Measurements from ENCODE around the gene PKDREJ.
"Not testable (repeated sequence)": the region's sequence is repeated elsewhere in the genome, so short reads cannot be mapped to it uniquely, and the experiment has no call there.

Gene PKDREJ

GRCh38 chr22:46267431-46268279 is 4.5 kb upstream of the PKDREJ start, which contains the start of gene TTC38:
Gene TTC38 (plus strand): TSS chr22:46268008. CDS start chr22:46268040, 32 bp downstream.
- DNase-seq (ENCODE audit: low read depth in 1 of 2, low spot score in 1 of 2): no peak

GRCh38 chr22:46265627-46266026 is 2.5 kb upstream of the PKDREJ start:
- DNase-seq (ENCODE audit: low read depth in 1 of 2, low spot score in 1 of 2): not testable (repeated sequence)

- not testable (repeated sequence) for DNase-seq (ENCODE audit: low read depth in 1 of 2, low spot score in 1 of 2)
Observed at GRCh38 chr22:46264520-46264919, 1.4 kb upstream of the PKDREJ start.

GRCh38 chr22:46262449-46263215 is 511 bp downstream of the PKDREJ start:
- no peak for DNase-seq (ENCODE audit: low read depth in 1 of 2, low spot score in 1 of 2)

- no peak for DNase-seq (ENCODE audit: low read depth in 1 of 2, low spot score in 1 of 2)
Observed at GRCh38 chr22:46260038-46260437, 3.1 kb downstream of the PKDREJ start.

GRCh38 chr22:46259374-46259773 is 3.8 kb downstream of the PKDREJ start:
- no peak for DNase-seq (ENCODE audit: low read depth in 1 of 2, low spot score in 1 of 2)

- DNase-seq (ENCODE audit: low read depth in 1 of 2, low spot score in 1 of 2): no peak
Observed at GRCh38 chr22:46256358-46256958, 6.7 kb downstream of the PKDREJ start.

GRCh38 chr22:46251816-46252380 is 11.2 kb downstream of the PKDREJ start:
- DNase-seq (ENCODE audit: low read depth in 1 of 2, low spot score in 1 of 2): no peak

GRCh38 chr22:46251266-46251665 is 11.9 kb downstream of the PKDREJ start:
- DNase-seq (ENCODE audit: low read depth in 1 of 2, low spot score in 1 of 2): no peak

- no peak for DNase-seq (ENCODE audit: low read depth in 1 of 2, low spot score in 1 of 2)
Observed at GRCh38 chr22:46250783-46251125, 12.4 kb downstream of the PKDREJ start.

- peak; percentile 82 to 85 for DNase-seq (ENCODE audit: low read depth in 1 of 2, low spot score in 1 of 2)
Observed at GRCh38 chr22:46250035-46250782, 12.9 kb downstream of the PKDREJ start, which contains the start of gene CDPF1. Gene CDPF1 (minus strand): TSS chr22:46250293. CDS start chr22:46248284, 2,009 bp downstream.

- DNase-seq (ENCODE audit: low read depth in 1 of 2, low spot score in 1 of 2): no peak
Observed at GRCh38 chr22:46247443-46247975, 15.6 kb downstream of the PKDREJ start.

- no peak for DNase-seq (ENCODE audit: low read depth in 1 of 2, low spot score in 1 of 2)
Observed at GRCh38 chr22:46246178-46246577, 17.0 kb downstream of the PKDREJ start.

- no peak for DNase-seq (ENCODE audit: low read depth in 1 of 2, low spot score in 1 of 2)
Observed at GRCh38 chr22:46245511-46245910, 17.6 kb downstream of the PKDREJ start.

GRCh38 chr22:46244771-46245170 is 18.4 kb downstream of the PKDREJ start:
- DNase-seq (ENCODE audit: low read depth in 1 of 2, low spot score in 1 of 2): no peak

GRCh38 chr22:46242076-46242475 is 21.1 kb downstream of the PKDREJ start:
- DNase-seq (ENCODE audit: low read depth in 1 of 2, low spot score in 1 of 2): no peak

- DNase-seq (ENCODE audit: low read depth in 1 of 2, low spot score in 1 of 2): no peak
Observed at GRCh38 chr22:46241396-46242007, 21.6 kb downstream of the PKDREJ start.

- DNase-seq (ENCODE audit: low read depth in 1 of 2, low spot score in 1 of 2): no peak
Observed at GRCh38 chr22:46240907-46241306, 22.2 kb downstream of the PKDREJ start.

- DNase-seq (ENCODE audit: low read depth in 1 of 2, low spot score in 1 of 2): no peak
Observed at GRCh38 chr22:46240506-46240905, 22.6 kb downstream of the PKDREJ start.

- no peak for DNase-seq (ENCODE audit: low read depth in 1 of 2, low spot score in 1 of 2)
Observed at GRCh38 chr22:46240073-46240472, 23.1 kb downstream of the PKDREJ start.

Measured in activated CD4-positive, alpha-beta T cell treated with anti-CD3 and anti-CD28 coated beads, Interleukin-2, amount 50 U/mL, for 24 hours (primary cell).